ENCODE measurements around the gene C5orf15. TPM values are rescaled to one million over a fixed set of nuclear protein-coding genes. Genes with fewer than 3 reads are reported as not detected.

Gene C5orf15
- total and polyA plus RNA-seq, 4 donors = 21.6 to 118 (median 40.0) TPM

GRCh38 chr5:133993185-133993936 is 24.9 kb upstream of the C5orf15 start:
- H3K4me3 ChIP-seq = no peak overlapping the region
- no peak for ATAC-seq (ENCODE audit: insufficient read depth, low FRiP score)
- H3K36me3 ChIP-seq (ENCODE audit: control insufficient read depth in 4 of 4, insufficient read depth in 4 of 4, low read length in 4 of 4) = peaks cover 7 to 25% (median 18%) of the 10 kb centered on the region in 4 donors
- peak overlapping the region in 1 of 2 donors; percentile 35 for H3K27ac ChIP-seq (ENCODE audit: low read depth in 1 of 2, low read length in 1 of 2)
- H3K9me3 ChIP-seq (ENCODE audit: control insufficient read depth in 4 of 4, insufficient read depth in 3 of 4, low read length in 3 of 4) = no peaks in the 10 kb centered on the region
- no peaks in the 10 kb centered on the region for H3K27me3 ChIP-seq (ENCODE audit: control insufficient read depth in 3 of 3, insufficient read depth in 3 of 3, low read length in 2 of 3)
- no peak for TF ChIP-seq CTCF (IDR thresholded peaks at IDR 0.05; ENCODE audit: control extremely low read depth, extremely low read depth)
- H3K9ac ChIP-seq (ENCODE audit: insufficient read depth in 1 of 2, low read length in 2 of 2) = no peak overlapping the region
- 47 to 69% methylated on average over 2 of the region's 2 CpGs for WGBS, 2 donors
- H3K4me1 ChIP-seq (ENCODE audit: control insufficient read depth in 5 of 5, insufficient read depth in 5 of 5, low read length in 5 of 5) = peaks cover 20 to 29% (median 27%) of the 10 kb centered on the region in 5 donors
- DNase-seq = peak in 2 of 3 donors; percentile 52 to 54

- no peak overlapping the region for H3K9ac ChIP-seq (ENCODE audit: insufficient read depth in 1 of 2, low read length in 2 of 2)
Measured at GRCh38 chr5:133992429-133993155, 24.2 kb upstream of the C5orf15 start.

GRCh38 chr5:133991171-133991910 is 22.9 kb upstream of the C5orf15 start:
- H3K36me3 ChIP-seq (ENCODE audit: control insufficient read depth in 4 of 4, insufficient read depth in 4 of 4, low read length in 4 of 4) = peaks cover 12 to 29% (median 26%) of the 10 kb centered on the region in 4 donors
- no peaks in the 10 kb centered on the region for H3K9me3 ChIP-seq (ENCODE audit: control insufficient read depth in 4 of 4, insufficient read depth in 3 of 4, low read length in 3 of 4)
- H3K4me1 ChIP-seq (ENCODE audit: control insufficient read depth in 5 of 5, insufficient read depth in 5 of 5, low read length in 5 of 5) = peaks cover 20 to 29% (median 24%) of the 10 kb centered on the region in 5 donors
- no peak overlapping the region for H3K27ac ChIP-seq (ENCODE audit: low read depth in 1 of 2, low read length in 1 of 2)
- H3K27me3 ChIP-seq (ENCODE audit: control insufficient read depth in 3 of 3, insufficient read depth in 3 of 3, low read length in 2 of 3) = no peaks in the 10 kb centered on the region
- H3K4me3 ChIP-seq = no peak overlapping the region
- DNase-seq = no peak
- no peak for TF ChIP-seq CTCF (IDR thresholded peaks at IDR 0.05; ENCODE audit: control extremely low read depth, extremely low read depth)
- no peak for ATAC-seq (ENCODE audit: insufficient read depth, low FRiP score)
- no peak overlapping the region for H3K9ac ChIP-seq (ENCODE audit: insufficient read depth in 1 of 2, low read length in 2 of 2)
- WGBS, 2 donors = 92 to 93% methylated on average over 5 of the region's 5 CpGs

More at GRCh38 chr5:133992429-133993155, 24.2 kb upstream of the C5orf15 start:
- no peak for ATAC-seq (ENCODE audit: insufficient read depth, low FRiP score)
- no peak for TF ChIP-seq CTCF (IDR thresholded peaks at IDR 0.05; ENCODE audit: control extremely low read depth, extremely low read depth)
- Histone ChIP-seq H3K27ac (ENCODE audit: low read depth in 1 of 2, low read length in 1 of 2) (peak overlapping the region in 1 of 2 donors; percentile 35), H3K27me3 (ENCODE audit: control insufficient read depth in 3 of 3, insufficient read depth in 3 of 3, low read length in 2 of 3) (no peaks in the 10 kb centered on the region), H3K4me3 (no peak overlapping the region), H3K36me3 (ENCODE audit: control insufficient read depth in 4 of 4, insufficient read depth in 4 of 4, low read length in 4 of 4) (peaks cover 7 to 25% (median 20%) of the 10 kb centered on the region in 4 donors), H3K4me1 (ENCODE audit: control insufficient read depth in 5 of 5, insufficient read depth in 5 of 5, low read length in 5 of 5) (peaks cover 20 to 29% (median 27%) of the 10 kb centered on the region in 5 donors), H3K9me3 (ENCODE audit: control insufficient read depth in 4 of 4, insufficient read depth in 3 of 4, low read length in 3 of 4) (no peaks in the 10 kb centered on the region)
- peak in 1 of 3 donors; percentile 41 for DNase-seq
- 65 to 82% methylated on average over 8 of the region's 8 CpGs for WGBS, 2 donors

Data from lung (tissue), 12 donors.